ENCODE results near the gene BLOC1S4.
A peak's percentile ranks its signal among the peaks of the same experiment; 100 is the strongest.

BLOC1S4 gene

DNA sequence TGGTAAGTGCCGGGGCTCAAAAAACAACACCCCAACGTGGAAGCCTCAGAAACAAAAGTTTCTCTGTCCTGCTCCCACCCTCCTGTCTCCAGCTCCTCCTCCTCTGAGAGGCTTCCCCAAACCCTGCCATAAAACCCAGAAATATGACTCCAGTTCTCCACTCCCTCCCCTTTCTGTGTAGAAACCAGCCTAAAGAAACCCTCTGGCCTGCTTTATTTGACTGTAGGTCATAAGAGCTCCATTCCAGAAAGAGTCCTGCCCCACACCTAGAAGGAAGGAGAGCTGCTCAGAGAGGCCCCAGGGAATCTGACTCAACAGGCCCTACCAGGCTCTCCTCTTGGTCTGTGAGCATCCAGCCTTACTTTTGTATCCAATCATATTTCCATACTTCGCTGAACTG is 23.2 kb upstream of the BLOC1S4 start:
- H3K9me3 ChIP-seq (ENCODE audit: control insufficient read depth in 1 of 2, low read length in 2 of 2): no peaks in the 10 kb centered on the region
- no peak overlapping the region for H3K27ac ChIP-seq (ENCODE audit: low read depth, low read length)
- no peaks in the 10 kb centered on the region for H3K36me3 ChIP-seq (ENCODE audit: control insufficient read depth in 1 of 2, insufficient read depth in 2 of 2, low read length in 2 of 2)
- no peak overlapping the region for H3K4me3 ChIP-seq (ENCODE audit: low read depth in 1 of 2, low read length in 2 of 2)
- no peak overlapping the region for H3K9ac ChIP-seq (ENCODE audit: low read depth in 1 of 2, low read length in 2 of 2)
- peaks cover 37 to 46% of the 10 kb centered on the region in 2 donors for H3K4me1 ChIP-seq (ENCODE audit: control insufficient read depth in 1 of 2, insufficient read depth in 2 of 2, low read length in 2 of 2)
- H3K27me3 ChIP-seq (ENCODE audit: control insufficient read depth in 1 of 2, insufficient read depth in 2 of 2, low read length in 2 of 2): no peaks in the 10 kb centered on the region

DNA sequence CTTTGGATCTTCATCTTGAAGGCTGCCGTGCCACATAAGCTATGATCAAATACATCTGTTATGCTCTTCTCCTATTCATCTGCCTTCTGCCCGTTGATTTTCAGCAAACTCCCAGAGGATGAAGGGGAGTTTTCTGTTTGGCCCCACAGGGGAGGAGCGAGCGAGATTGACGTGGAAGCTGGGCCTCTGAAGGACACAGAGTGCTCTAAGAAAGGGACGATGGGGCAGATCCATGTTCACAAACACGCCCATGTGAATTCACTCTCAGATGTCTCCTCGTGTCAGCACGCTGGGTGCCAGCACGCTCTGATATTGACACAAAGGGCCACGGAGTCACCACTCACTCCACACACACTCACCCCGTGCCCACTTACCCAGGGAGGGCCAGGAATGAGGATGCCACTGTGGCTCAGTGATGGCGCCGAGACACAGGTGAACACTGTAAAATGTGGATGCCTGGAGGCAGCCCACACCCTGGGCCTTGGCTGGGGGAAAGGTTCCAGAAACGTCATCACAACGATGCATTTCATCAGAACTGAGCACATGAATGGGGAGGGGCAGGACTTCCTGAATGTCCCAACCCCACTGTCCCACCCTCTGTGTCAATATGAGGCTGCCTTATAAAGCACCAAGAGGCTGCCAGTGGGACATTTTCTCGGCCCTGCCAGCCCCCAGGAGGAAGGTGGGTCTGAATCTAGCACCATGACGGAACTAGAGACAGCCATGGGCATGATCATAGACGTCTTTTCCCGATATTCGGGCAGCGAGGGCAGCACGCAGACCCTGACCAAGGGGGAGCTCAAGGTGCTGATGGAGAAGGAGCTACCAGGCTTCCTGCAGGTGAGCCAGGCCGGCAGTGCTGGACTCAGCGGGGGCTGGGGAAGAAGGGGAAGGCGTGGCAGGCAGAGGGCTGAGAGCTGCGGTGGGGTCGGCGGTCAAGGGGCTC is 22.5 kb upstream of the BLOC1S4 start, which contains the start of gene S100P:
Gene S100P (plus strand): TSS at position 648 of the 946 bp plus-strand sequence. CDS start 55 bp downstream, at position 703.
- H3K27ac ChIP-seq (ENCODE audit: low read depth, low read length): no peak within 1 kb of the TSS
- no peak within 1 kb of the TSS for H3K4me3 ChIP-seq (ENCODE audit: low read depth in 1 of 2, low read length in 2 of 2)
- peak within 1 kb of the TSS in 1 of 2 donors; percentile 9 for H3K9ac ChIP-seq (ENCODE audit: low read depth in 1 of 2, low read length in 2 of 2)
- H3K27me3 ChIP-seq (ENCODE audit: control insufficient read depth in 1 of 2, insufficient read depth in 2 of 2, low read length in 2 of 2): no peaks in the 10 kb centered on the region
- no peaks in the 10 kb centered on the region for H3K9me3 ChIP-seq (ENCODE audit: control insufficient read depth in 1 of 2, low read length in 2 of 2)
- H3K4me1 ChIP-seq (ENCODE audit: control insufficient read depth in 1 of 2, insufficient read depth in 2 of 2, low read length in 2 of 2): peaks cover 37 to 46% of the 10 kb centered on the region in 2 donors
- H3K36me3 ChIP-seq (ENCODE audit: control insufficient read depth in 1 of 2, insufficient read depth in 2 of 2, low read length in 2 of 2): no peaks in the 10 kb centered on the region

DNA sequence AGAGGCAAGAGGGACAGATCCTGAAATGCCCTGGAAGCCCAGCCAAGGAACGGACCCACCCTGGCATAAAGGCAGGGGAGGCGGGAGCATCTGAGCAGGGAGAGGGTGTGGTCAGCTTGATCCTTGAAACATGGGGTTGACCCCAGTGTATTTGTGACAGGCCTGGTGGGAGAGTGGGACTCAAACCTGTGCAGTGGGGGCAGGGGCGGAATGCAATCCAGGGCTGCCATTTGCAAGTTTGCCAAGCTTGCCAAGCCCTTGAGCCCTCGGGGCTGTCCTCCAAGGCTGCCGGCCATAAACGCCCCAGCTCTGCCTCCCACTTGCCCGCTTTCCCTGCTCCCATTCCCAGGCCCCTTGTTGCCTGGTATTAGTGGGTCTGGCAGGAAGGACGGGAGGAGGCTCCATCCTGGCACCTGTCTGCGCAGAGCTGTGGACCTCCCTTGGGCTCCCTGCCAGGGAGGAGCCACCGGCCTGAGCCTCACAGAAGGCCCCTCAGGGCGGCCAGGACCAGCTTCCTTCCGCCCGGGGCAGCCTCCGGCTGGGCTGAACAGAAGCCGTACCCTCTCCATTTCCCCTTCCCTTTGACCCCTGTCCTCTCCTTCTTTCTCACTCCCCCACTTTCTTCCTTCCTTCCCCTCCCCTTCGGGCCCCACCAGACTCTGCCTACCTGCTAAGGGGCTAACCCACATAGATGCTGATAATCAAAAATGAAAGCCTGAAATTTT is 21.6 kb upstream of the BLOC1S4 start:
- peaks cover 30 to 39% of the 10 kb centered on the region in 2 donors for H3K4me1 ChIP-seq (ENCODE audit: control insufficient read depth in 1 of 2, insufficient read depth in 2 of 2, low read length in 2 of 2)
- peak overlapping the region in 1 of 2 donors; percentile 9 for H3K9ac ChIP-seq (ENCODE audit: low read depth in 1 of 2, low read length in 2 of 2)
- no peaks in the 10 kb centered on the region for H3K36me3 ChIP-seq (ENCODE audit: control insufficient read depth in 1 of 2, insufficient read depth in 2 of 2, low read length in 2 of 2)
- H3K9me3 ChIP-seq (ENCODE audit: control insufficient read depth in 1 of 2, low read length in 2 of 2): no peaks in the 10 kb centered on the region
- no peak overlapping the region for H3K27ac ChIP-seq (ENCODE audit: low read depth, low read length)
- no peaks in the 10 kb centered on the region for H3K27me3 ChIP-seq (ENCODE audit: control insufficient read depth in 1 of 2, insufficient read depth in 2 of 2, low read length in 2 of 2)
- no peak overlapping the region for H3K4me3 ChIP-seq (ENCODE audit: low read depth in 1 of 2, low read length in 2 of 2)

DNA sequence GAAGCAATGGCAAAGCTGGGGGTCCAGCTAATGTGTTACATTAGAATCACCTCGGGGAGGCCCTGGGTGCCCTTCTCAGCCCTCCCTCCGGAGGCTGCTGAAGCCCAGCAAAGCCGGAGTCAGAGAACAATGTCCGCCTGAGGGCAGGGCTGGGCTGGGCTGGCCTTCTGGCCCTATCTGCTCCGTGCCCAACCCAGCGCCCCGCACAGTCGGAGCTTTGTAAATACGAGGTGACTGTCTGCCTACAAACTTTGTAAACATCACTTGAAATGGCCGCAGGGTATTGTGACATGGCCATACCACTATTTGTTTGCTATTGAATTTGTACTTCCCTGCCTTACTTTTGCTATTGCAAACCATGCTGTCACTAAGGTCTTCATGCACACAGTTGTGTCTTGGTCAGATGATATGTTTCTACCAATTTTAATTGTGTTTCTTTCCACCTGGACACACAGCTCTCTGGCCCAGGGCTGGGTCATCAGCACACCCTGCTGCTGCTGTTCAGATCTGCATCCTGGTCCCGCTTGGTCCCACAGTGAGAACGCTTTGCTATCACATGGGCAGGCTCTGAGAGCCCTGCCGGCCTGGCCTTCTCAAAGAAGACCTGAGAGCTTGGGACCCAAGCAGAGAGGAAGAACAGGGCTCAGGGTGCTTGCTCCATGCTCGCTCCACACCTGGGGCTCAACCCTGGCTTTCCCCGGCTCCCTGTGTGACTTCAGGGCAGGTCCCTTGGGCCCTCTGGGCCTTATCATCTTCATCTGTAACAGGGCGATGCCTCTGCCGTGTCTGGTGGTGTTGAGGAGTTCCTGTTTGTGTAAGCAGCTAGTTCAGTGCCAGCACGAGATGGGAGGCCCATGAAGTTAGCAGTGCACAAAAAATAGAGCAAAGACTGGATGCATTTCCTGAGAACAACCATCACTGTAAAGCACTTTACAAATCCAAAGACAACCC is 20.0 kb upstream of the BLOC1S4 start:
- peaks cover 0 to 3% of the 10 kb centered on the region in 2 donors for H3K36me3 ChIP-seq (ENCODE audit: control insufficient read depth in 1 of 2, insufficient read depth in 2 of 2, low read length in 2 of 2)
- no peaks in the 10 kb centered on the region for H3K9me3 ChIP-seq (ENCODE audit: control insufficient read depth in 1 of 2, low read length in 2 of 2)
- H3K27ac ChIP-seq (ENCODE audit: low read depth, low read length): peak overlapping the region; percentile 72
- H3K4me3 ChIP-seq (ENCODE audit: low read depth in 1 of 2, low read length in 2 of 2): peak overlapping the region in 1 of 2 donors; percentile 19
- H3K27me3 ChIP-seq (ENCODE audit: control insufficient read depth in 1 of 2, insufficient read depth in 2 of 2, low read length in 2 of 2): no peaks in the 10 kb centered on the region
- peak overlapping the region in 1 of 2 donors; percentile 23 for H3K9ac ChIP-seq (ENCODE audit: low read depth in 1 of 2, low read length in 2 of 2)
- H3K4me1 ChIP-seq (ENCODE audit: control insufficient read depth in 1 of 2, insufficient read depth in 2 of 2, low read length in 2 of 2): peaks cover 28 to 30% of the 10 kb centered on the region in 2 donors

DNA sequence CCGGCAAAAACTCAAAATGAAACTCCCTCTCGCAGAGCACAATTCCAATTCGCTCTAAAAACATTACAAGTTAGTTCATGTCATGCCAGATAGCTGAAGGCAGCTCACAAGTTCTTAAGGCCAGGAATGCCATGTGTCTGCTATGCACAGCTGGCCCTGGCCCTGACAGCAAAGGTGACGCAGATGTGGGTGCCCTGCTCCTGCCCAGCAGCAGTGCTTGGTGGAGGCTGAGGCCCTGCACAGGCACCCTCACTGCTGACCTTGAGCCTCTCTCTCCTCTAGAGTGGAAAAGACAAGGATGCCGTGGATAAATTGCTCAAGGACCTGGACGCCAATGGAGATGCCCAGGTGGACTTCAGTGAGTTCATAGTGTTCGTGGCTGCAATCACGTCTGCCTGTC is 19.4 kb upstream of the BLOC1S4 start:
- H3K4me1 ChIP-seq (ENCODE audit: control insufficient read depth in 1 of 2, insufficient read depth in 2 of 2, low read length in 2 of 2): peaks cover 28 to 30% of the 10 kb centered on the region in 2 donors
- H3K36me3 ChIP-seq (ENCODE audit: control insufficient read depth in 1 of 2, insufficient read depth in 2 of 2, low read length in 2 of 2): peaks cover 0 to 6% of the 10 kb centered on the region in 2 donors
- peak overlapping the region in 1 of 2 donors; percentile 23 for H3K9ac ChIP-seq (ENCODE audit: low read depth in 1 of 2, low read length in 2 of 2)
- no peak overlapping the region for H3K4me3 ChIP-seq (ENCODE audit: low read depth in 1 of 2, low read length in 2 of 2)
- H3K27ac ChIP-seq (ENCODE audit: low read depth, low read length): no peak overlapping the region
- H3K27me3 ChIP-seq (ENCODE audit: control insufficient read depth in 1 of 2, insufficient read depth in 2 of 2, low read length in 2 of 2): no peaks in the 10 kb centered on the region
- H3K9me3 ChIP-seq (ENCODE audit: control insufficient read depth in 1 of 2, low read length in 2 of 2): no peaks in the 10 kb centered on the region

DNA sequence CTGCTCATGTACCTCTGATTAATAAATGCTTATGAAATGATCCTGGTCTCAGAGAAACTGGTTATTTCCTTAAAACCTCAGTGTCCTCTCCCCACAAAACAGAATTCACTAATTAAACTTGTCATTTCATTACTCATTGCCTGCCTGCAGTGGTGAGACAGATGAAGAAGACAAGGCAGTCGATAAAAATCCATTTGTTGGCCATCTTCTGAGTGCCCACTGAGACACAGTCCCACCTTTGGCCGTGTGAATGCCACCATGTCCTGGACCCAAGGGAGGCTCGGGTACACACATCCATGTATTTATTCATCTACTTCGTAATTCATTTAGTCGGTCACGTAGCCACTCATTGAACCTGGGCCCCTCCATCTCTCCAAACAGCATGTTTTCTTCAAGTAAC is 18.8 kb upstream of the BLOC1S4 start:
- Histone ChIP-seq H3K4me1 (ENCODE audit: control insufficient read depth in 1 of 2, insufficient read depth in 2 of 2, low read length in 2 of 2) (peaks cover 28 to 30% of the 10 kb centered on the region in 2 donors), H3K9me3 (ENCODE audit: control insufficient read depth in 1 of 2, low read length in 2 of 2) (no peaks in the 10 kb centered on the region), H3K27ac (ENCODE audit: low read depth, low read length) (no peak overlapping the region), H3K36me3 (ENCODE audit: control insufficient read depth in 1 of 2, insufficient read depth in 2 of 2, low read length in 2 of 2) (peaks cover 0 to 6% of the 10 kb centered on the region in 2 donors), H3K4me3 (ENCODE audit: low read depth in 1 of 2, low read length in 2 of 2) (no peak overlapping the region), H3K27me3 (ENCODE audit: control insufficient read depth in 1 of 2, insufficient read depth in 2 of 2, low read length in 2 of 2) (no peaks in the 10 kb centered on the region), H3K9ac (ENCODE audit: low read depth in 1 of 2, low read length in 2 of 2) (no peak overlapping the region)

DNA sequence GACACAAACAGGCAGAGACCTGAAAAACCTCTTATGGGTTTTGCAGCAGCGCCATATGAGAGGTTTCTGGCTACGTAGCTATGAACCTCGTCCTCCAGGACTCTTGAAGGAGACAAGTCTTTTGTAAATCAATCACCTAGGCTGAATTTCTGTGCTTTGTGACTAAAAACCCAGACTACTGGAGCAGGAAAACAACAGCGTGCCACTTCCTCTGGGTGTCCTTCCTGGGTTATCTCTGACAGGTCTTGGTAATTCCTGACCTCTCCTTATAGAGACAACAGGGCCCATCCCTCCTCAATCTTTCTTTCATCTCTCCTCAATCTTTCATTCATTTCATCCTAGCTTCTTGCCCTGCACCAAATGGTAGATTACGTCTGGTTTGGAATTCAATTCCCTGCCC is 16.6 kb upstream of the BLOC1S4 start:
- peaks cover 0 to 4% of the 10 kb centered on the region in 2 donors for H3K9me3 ChIP-seq (ENCODE audit: control insufficient read depth in 1 of 2, low read length in 2 of 2)
- peaks cover 19 to 23% of the 10 kb centered on the region in 2 donors for H3K4me1 ChIP-seq (ENCODE audit: control insufficient read depth in 1 of 2, insufficient read depth in 2 of 2, low read length in 2 of 2)
- no peak overlapping the region for H3K9ac ChIP-seq (ENCODE audit: low read depth in 1 of 2, low read length in 2 of 2)
- H3K27me3 ChIP-seq (ENCODE audit: control insufficient read depth in 1 of 2, insufficient read depth in 2 of 2, low read length in 2 of 2): no peaks in the 10 kb centered on the region
- peaks cover 4 to 15% of the 10 kb centered on the region in 2 donors for H3K36me3 ChIP-seq (ENCODE audit: control insufficient read depth in 1 of 2, insufficient read depth in 2 of 2, low read length in 2 of 2)
- no peak overlapping the region for H3K27ac ChIP-seq (ENCODE audit: low read depth, low read length)
- no peak overlapping the region for H3K4me3 ChIP-seq (ENCODE audit: low read depth in 1 of 2, low read length in 2 of 2)

DNA sequence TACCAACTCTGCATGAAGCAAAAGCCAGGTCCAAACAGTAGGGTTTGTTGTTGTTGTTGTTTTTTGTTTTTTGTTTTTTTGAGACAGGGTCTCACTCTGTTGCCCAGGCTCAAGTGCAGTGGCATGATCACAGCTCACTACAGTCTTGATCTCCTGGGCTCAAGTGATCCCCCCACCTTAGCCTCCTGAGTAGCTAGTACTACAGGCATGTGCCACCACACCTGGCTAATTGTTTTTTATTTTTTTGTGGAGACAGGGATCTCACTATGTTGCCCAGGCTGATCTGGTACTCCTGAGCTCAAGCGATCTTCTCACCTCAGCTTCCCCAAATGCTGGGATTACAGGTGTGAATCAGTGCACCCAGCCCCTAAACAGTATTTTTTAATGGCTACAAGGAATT is 16.1 kb upstream of the BLOC1S4 start:
- peaks cover 18 to 23% of the 10 kb centered on the region in 2 donors for H3K4me1 ChIP-seq (ENCODE audit: control insufficient read depth in 1 of 2, insufficient read depth in 2 of 2, low read length in 2 of 2)

DNA sequence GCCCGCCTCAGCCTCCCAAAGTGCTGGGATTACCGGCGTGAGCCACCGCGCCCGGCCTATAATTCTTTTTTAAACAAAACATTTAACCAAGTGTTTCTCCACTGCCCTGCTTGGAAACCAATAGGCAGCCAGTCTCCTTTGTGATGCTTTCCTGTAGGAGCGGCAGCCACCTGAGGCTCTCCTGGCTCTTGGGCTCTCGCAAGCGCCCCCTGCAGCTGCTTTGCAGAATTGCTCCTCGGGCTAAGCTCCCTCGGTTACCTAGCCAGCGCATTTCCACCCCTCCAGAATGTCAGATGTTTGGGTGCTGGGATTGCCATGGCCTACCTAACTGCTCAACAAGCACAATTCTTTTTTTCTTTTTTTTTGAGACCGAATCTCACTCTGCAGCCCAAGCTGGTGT is 14.6 kb upstream of the BLOC1S4 start:
- Histone ChIP-seq H3K36me3 (ENCODE audit: control insufficient read depth in 1 of 2, insufficient read depth in 2 of 2, low read length in 2 of 2) (peaks cover 4 to 15% of the 10 kb centered on the region in 2 donors), H3K4me1 (ENCODE audit: control insufficient read depth in 1 of 2, insufficient read depth in 2 of 2, low read length in 2 of 2) (peaks cover 9 to 10% of the 10 kb centered on the region in 2 donors), H3K9ac (ENCODE audit: low read depth in 1 of 2, low read length in 2 of 2) (no peak overlapping the region), H3K4me3 (ENCODE audit: low read depth in 1 of 2, low read length in 2 of 2) (no peak overlapping the region), H3K9me3 (ENCODE audit: control insufficient read depth in 1 of 2, low read length in 2 of 2) (peaks cover 0 to 4% of the 10 kb centered on the region in 2 donors), H3K27ac (ENCODE audit: low read depth, low read length) (no peak overlapping the region), H3K27me3 (ENCODE audit: control insufficient read depth in 1 of 2, insufficient read depth in 2 of 2, low read length in 2 of 2) (no peaks in the 10 kb centered on the region)

More for the DNA sequence above, 16.1 kb upstream of the BLOC1S4 start:
- H3K27ac ChIP-seq (ENCODE audit: low read depth, low read length): no peak overlapping the region
- H3K36me3 ChIP-seq (ENCODE audit: control insufficient read depth in 1 of 2, insufficient read depth in 2 of 2, low read length in 2 of 2): peaks cover 4 to 15% of the 10 kb centered on the region in 2 donors
- peaks cover 0 to 4% of the 10 kb centered on the region in 2 donors for H3K9me3 ChIP-seq (ENCODE audit: control insufficient read depth in 1 of 2, low read length in 2 of 2)
- no peak overlapping the region for H3K4me3 ChIP-seq (ENCODE audit: low read depth in 1 of 2, low read length in 2 of 2)
- no peaks in the 10 kb centered on the region for H3K27me3 ChIP-seq (ENCODE audit: control insufficient read depth in 1 of 2, insufficient read depth in 2 of 2, low read length in 2 of 2)
- H3K9ac ChIP-seq (ENCODE audit: low read depth in 1 of 2, low read length in 2 of 2): no peak overlapping the region
